HG03135 (cell line): ENCODE measurements around the gene PC.
A peak's percentile ranks its signal among the peaks of the same experiment; 100 is the strongest.
"Not testable (repeated sequence)": the region's sequence is repeated elsewhere in the genome, so short reads cannot be mapped to it uniquely, and the experiment has no call there.

Source experiments
- ATAC-seq: cut with Tn5 transposase; IDR thresholded peaks from one replicate; pipeline ENCODE4 v1.9.1; 2021; ENCODE audit warnings: mild to moderate bottlenecking, moderate library complexity; ENCODE audit not compliant: unreplicated experiment

PC gene

GRCh38 chr11:66958232-66958955 lies at the start of gene PC:
TSS of gene PC (minus strand) at chr11:66958383. CDS start at chr11:66872159, 86,224 bp downstream.
- ATAC-seq: peak; percentile 95

GRCh38 chr11:67007126-67007525 lies 48.9 kb upstream of the PC start:
- no peak for ATAC-seq

GRCh38 chr11:67006029-67006884 lies 48.1 kb upstream of the PC start:
- ATAC-seq: no peak

GRCh38 chr11:67005200-67005599 lies 47.0 kb upstream of the PC start:
- ATAC-seq: not testable (repeated sequence)

- no peak for ATAC-seq
Observed at GRCh38 chr11:67002921-67003411, 44.8 kb upstream of the PC start.

- ATAC-seq: no peak
Observed at GRCh38 chr11:67002297-67002913, 44.2 kb upstream of the PC start.

- ATAC-seq: no peak
Observed at GRCh38 chr11:67001332-67001731, 43.1 kb upstream of the PC start.

- no peak for ATAC-seq
Observed at GRCh38 chr11:66999555-66999954, 41.4 kb upstream of the PC start.

- no peak for ATAC-seq
Observed at GRCh38 chr11:66996609-66997273, 38.6 kb upstream of the PC start.

GRCh38 chr11:66992041-66992440 lies 33.9 kb upstream of the PC start:
- no peak for ATAC-seq

GRCh38 chr11:66989360-66989759 lies 31.2 kb upstream of the PC start:
- ATAC-seq: not testable (repeated sequence)

- not testable (repeated sequence) for ATAC-seq
Observed at GRCh38 chr11:66988741-66989140, 30.6 kb upstream of the PC start.

- ATAC-seq: no peak
Observed at GRCh38 chr11:66987924-66988637, 29.9 kb upstream of the PC start.

- no peak for ATAC-seq
Observed at GRCh38 chr11:66987158-66987620, 29.0 kb upstream of the PC start.

GRCh38 chr11:66986178-66986545 lies 28.0 kb upstream of the PC start:
- no peak for ATAC-seq

- ATAC-seq: no peak
Observed at GRCh38 chr11:66985508-66986177, 27.5 kb upstream of the PC start.

- no peak for ATAC-seq
Observed at GRCh38 chr11:66983275-66983924, 25.2 kb upstream of the PC start.

- no peak for ATAC-seq
Observed at GRCh38 chr11:66981976-66982578, 23.9 kb upstream of the PC start.
